ENCODE data around the gene LSR.

- TF ChIP-seq CTCF (conservative IDR thresholded peaks at IDR 0.05): peak; percentile 95
- peak; percentile 81; the same call in 1 of the 2 replicates for TF ChIP-seq ZFX (IDR thresholded peaks at IDR 0.05)
These were observed 20.8 kb downstream of the LSR start for GRCh38 chr19:35269438-35270117.
